ENCODE data around the gene DSEL. TPM values are rescaled to one million over a fixed set of nuclear protein-coding genes. Genes with fewer than 3 reads are reported as not detected.

The DSEL gene
- total RNA-seq, 1 experiment from 2014 or later: 0.05 TPM

GRCh38 chr18:67531929-67532328 lies 15.4 kb upstream of the DSEL start:
- no peak overlapping the region for H3K4me2 ChIP-seq (ENCODE audit: low read length)
- H3K4me3 ChIP-seq (replicated peaks in 1 of 2; ENCODE audit: low read depth in 1 of 2, low read length in 2 of 2): no peak overlapping the region
- no peaks in the 10 kb centered on the region for H3K9me2 ChIP-seq (ENCODE audit: insufficient read depth)
- H3K36me3 ChIP-seq (ENCODE audit: control insufficient read depth in 1 of 2, insufficient read depth in 2 of 2, low read length in 2 of 2): no peaks in the 10 kb centered on the region
- ATAC-seq: no peak
- H3K79me2 ChIP-seq (ENCODE audit: insufficient read depth, low read length): no peaks in the 10 kb centered on the region
- RAD21 ChIA-PET (ENCODE audit: low non-redundant PET in 1 of 2, low total read pairs in 2 of 2, uncharacterized antibody in 2 of 2, unreplicated experiment in 2 of 2): no interaction called here
- H2AFZ ChIP-seq (ENCODE audit: low read depth, low read length, poor library complexity, severe bottlenecking): no peak overlapping the region
- intact Hi-C loops (cut with micrococcal nuclease): no loop called here
- H3K4me1 ChIP-seq (ENCODE audit: control insufficient read depth in 1 of 2, insufficient read depth in 2 of 2, low read length in 2 of 2): no peaks in the 10 kb centered on the region
- BruUV-seq (replicated peaks): no TSS peak
- H3K9ac ChIP-seq (ENCODE audit: low read length): no peak overlapping the region
- peaks cover 8 to 25% of the 10 kb centered on the region in 2 experiments; a peak in 2 of 4 replicates for H3K9me3 ChIP-seq (ENCODE audit: control insufficient read depth in 1 of 2, insufficient read depth in 1 of 2, low read depth in 1 of 2, low read length in 2 of 2)
- POLR2A ChIA-PET: no interaction called here
- H3K27me3 ChIP-seq (ENCODE audit: insufficient read depth, low read length): no peaks in the 10 kb centered on the region
- no peak for TF ChIP-seq SRF (IDR thresholded peaks at IDR 0.05; ENCODE audit: low read depth)
- no peak overlapping the region for H3K27ac ChIP-seq (ENCODE audit: low read depth, low read length)
- no peaks in the 10 kb centered on the region for H4K20me1 ChIP-seq (ENCODE audit: insufficient read depth)
- CTCF ChIA-PET: no interaction called here
- DNase-seq (ENCODE audit: low read depth, low spot score): no peak

GRCh38 chr18:67525328-67526099 lies 9.0 kb upstream of the DSEL start:
- Histone ChIP-seq H3K9ac (ENCODE audit: low read length) (no peak overlapping the region), H3K4me3 (replicated peaks in 1 of 2; ENCODE audit: low read depth in 1 of 2, low read length in 2 of 2) (no peak overlapping the region), H3K9me3 (ENCODE audit: control insufficient read depth in 1 of 2, insufficient read depth in 1 of 2, low read depth in 1 of 2, low read length in 2 of 2) (peaks cover 11 to 33% of the 10 kb centered on the region in 2 experiments; a peak in 3 of 4 replicates), H3K27ac (ENCODE audit: low read depth, low read length) (no peak overlapping the region), H3K4me2 (ENCODE audit: low read length) (no peak overlapping the region), H3K9me2 (ENCODE audit: insufficient read depth) (no peaks in the 10 kb centered on the region), H3K4me1 (ENCODE audit: control insufficient read depth in 1 of 2, insufficient read depth in 2 of 2, low read length in 2 of 2) (no peaks in the 10 kb centered on the region), H4K20me1 (ENCODE audit: insufficient read depth) (no peaks in the 10 kb centered on the region), H3K79me2 (ENCODE audit: insufficient read depth, low read length) (no peaks in the 10 kb centered on the region), H3K36me3 (ENCODE audit: control insufficient read depth in 1 of 2, insufficient read depth in 2 of 2, low read length in 2 of 2) (no peaks in the 10 kb centered on the region), H3K27me3 (ENCODE audit: insufficient read depth, low read length) (no peaks in the 10 kb centered on the region), H2AFZ (ENCODE audit: low read depth, low read length, poor library complexity, severe bottlenecking) (no peak overlapping the region)
- TF ChIP-seq RAD21 (IDR thresholded peaks at IDR 0.05; ENCODE audit: low read depth) (no peak), EGR1 (IDR thresholded peaks at IDR 0.05; ENCODE audit: low read depth) (no peak), ATF3 (IDR thresholded peaks at IDR 0.05) (no peak), FOSL1 (IDR thresholded peaks at IDR 0.05; ENCODE audit: low read depth) (no peak), EZH2phosphoT487 (IDR thresholded peaks at IDR 0.05; ENCODE audit: borderline replicate concordance) (no peak)
- intact Hi-C loops (cut with micrococcal nuclease): no loop called here
- CTCF ChIA-PET: no interaction called here
- POLR2A ChIA-PET: no interaction called here
- BruUV-seq (replicated peaks): no TSS peak
- RAD21 ChIA-PET (ENCODE audit: low non-redundant PET in 1 of 2, low total read pairs in 2 of 2, uncharacterized antibody in 2 of 2, unreplicated experiment in 2 of 2): no interaction called here
- ATAC-seq: no peak
- no peak for DNase-seq (ENCODE audit: low read depth, low spot score)
